H1 (cell line): ENCODE data around the gene SPAST. TPM values are rescaled to one million over a fixed set of nuclear protein-coding genes. Genes with fewer than 3 reads are reported as not detected.

Source experiments
- KDM4A ChIP-seq: IDR thresholded peaks from one replicate; pipeline ENCODE4 v1.7.1; 2012; ENCODE audit warnings: low read depth, mild to moderate bottlenecking, moderate library complexity, low read length, inconsistent platforms; ENCODE audit not compliant: severe bottlenecking
- NANOG ChIP-seq: IDR thresholded peaks from 2 replicates; pipeline ENCODE4 v1.6.1; 2011; ENCODE audit warnings: low read length, low read depth, mild to moderate bottlenecking, inconsistent platforms; ENCODE audit not compliant: insufficient read depth, poor library complexity, severe bottlenecking
- RAD21 ChIP-seq, 2 experiments: IDR thresholded peaks in 1 of 2; conservative IDR thresholded peaks in 1 of 2; 2 replicates each; pipeline ENCODE4 v1.6.1; 2011; ENCODE audit warnings: low read depth in 2 of 2, low read length in 2 of 2, improper control_type of control experiment in 1 of 2, inconsistent platforms in 1 of 2, mild to moderate bottlenecking in 1 of 2, moderate library complexity in 1 of 2
- SIN3A ChIP-seq, 2 experiments: IDR thresholded peaks in 1 of 2; conservative IDR thresholded peaks in 1 of 2; 2 replicates each; pipeline ENCODE4 v1.6.1; 2011 to 2012; ENCODE audit warnings: low read length in 2 of 2, improper control_type of control experiment in 1 of 2, low read depth in 1 of 2, mild to moderate bottlenecking in 1 of 2
- TAF7 ChIP-seq: optimal IDR thresholded peaks from 2 replicates; pipeline ENCODE3; 2011; ENCODE audit warnings: low read depth, mild to moderate bottlenecking, inconsistent platforms, low read length, moderate library complexity, borderline replicate concordance
- polyA plus RNA-seq, 7 experiments: library from polyadenylated mRNA; depleted of rRNA in 3 of 7; stranded (reverse) in 5 of 7; unstranded in 2 of 7; fragments of >200 nt in 5 of 7; fragments of 200-250 nt in 2 of 7; gene quantifications; 1 replicate in 5 of 7; 2 replicates in 1 of 7; 4 replicates in 1 of 7; pipeline versions ENCODE4 v1.2.1 to v1.2.3, GENCODE V29; 2011 to 2013; ENCODE audit warnings: missing spikeins in 2 of 7, mixed read lengths in 2 of 7
- total RNA-seq: library from RNA; stranded (reverse); fragmentation: NEBNext Ultra II Directional; extraction: Animal tissue kit (Norgen Biotek cat#: 25700); gene quantifications from 2 replicates; pipeline ENCODE4 v1.2.1, GENCODE V29; 2021
- TF ChIP-seq, protein P1 (sequence below): IDR thresholded peaks from 2 replicates; pipeline ENCODE4 v1.6.1; 2012; ENCODE audit warnings: inconsistent platforms

SPAST gene
- total and polyA plus RNA-seq, 2 of the 8 experiments (the other 6 are each of a cell fraction or from before 2014, with no cell fraction given) = 4.4 to 36.0 TPM

DNA sequence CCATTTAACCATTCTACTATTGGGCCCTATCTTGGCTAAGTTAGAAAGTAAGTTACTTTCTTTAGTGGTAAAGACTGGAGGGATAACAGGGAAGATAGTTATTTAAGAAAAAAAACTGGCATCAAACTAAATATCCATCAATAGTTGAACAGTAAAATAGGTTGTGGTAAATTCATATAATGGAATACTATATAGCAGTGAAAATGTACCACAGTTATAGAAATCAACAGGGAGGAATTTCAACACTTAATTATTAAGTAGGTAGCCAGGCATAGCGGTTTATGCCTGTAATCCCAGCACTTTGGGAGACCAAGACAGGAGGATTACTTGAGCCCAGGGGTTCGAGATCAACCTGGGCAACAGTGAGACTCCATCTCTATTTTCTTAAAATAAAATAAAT, 3.1 kb upstream of the SPAST start (continued):
- TF ChIP-seq TAF7 (no peak), RAD21 (IDR thresholded peaks at IDR 0.05 in 1 of 2, conservative IDR thresholded peaks at IDR 0.05 in 1 of 2; ENCODE audit: low read depth in 2 of 2, low read length in 2 of 2) (no peak), SIN3A (conservative IDR thresholded peaks at IDR 0.05 in 1 of 2, IDR thresholded peaks at IDR 0.05 in 1 of 2; ENCODE audit: low read depth in 1 of 2, low read length in 2 of 2) (no peak), NANOG (no peak), KDM4A (no peak)
- TF ChIP-seq, protein P1, sequence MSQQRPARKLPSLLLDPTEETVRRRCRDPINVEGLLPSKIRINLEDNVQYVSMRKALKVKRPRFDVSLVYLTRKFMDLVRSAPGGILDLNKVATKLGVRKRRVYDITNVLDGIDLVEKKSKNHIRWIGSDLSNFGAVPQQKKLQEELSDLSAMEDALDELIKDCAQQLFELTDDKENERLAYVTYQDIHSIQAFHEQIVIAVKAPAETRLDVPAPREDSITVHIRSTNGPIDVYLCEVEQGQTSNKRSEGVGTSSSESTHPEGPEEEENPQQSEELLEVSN = no peak
